HTERT RPE-1 (cell line): ENCODE measurements around the gene PIGX.

ENCODE experiments used
- in situ Hi-C: fragments of 300-500 bp; cut with MboI; formaldehyde crosslinking; loops from 4 replicates; pipeline ENCODE4 v1.14.3; 2020; ENCODE audit warnings: low sequenced_read_pairs

PIGX gene

GRCh38 chr3:196754091-196754981, 42.2 kb downstream of the PIGX start:
- in situ Hi-C loops: no loop called here

GRCh38 chr3:196756732-196757131, 44.6 kb downstream of the PIGX start:
- in situ Hi-C loops: no loop called here

DNA sequence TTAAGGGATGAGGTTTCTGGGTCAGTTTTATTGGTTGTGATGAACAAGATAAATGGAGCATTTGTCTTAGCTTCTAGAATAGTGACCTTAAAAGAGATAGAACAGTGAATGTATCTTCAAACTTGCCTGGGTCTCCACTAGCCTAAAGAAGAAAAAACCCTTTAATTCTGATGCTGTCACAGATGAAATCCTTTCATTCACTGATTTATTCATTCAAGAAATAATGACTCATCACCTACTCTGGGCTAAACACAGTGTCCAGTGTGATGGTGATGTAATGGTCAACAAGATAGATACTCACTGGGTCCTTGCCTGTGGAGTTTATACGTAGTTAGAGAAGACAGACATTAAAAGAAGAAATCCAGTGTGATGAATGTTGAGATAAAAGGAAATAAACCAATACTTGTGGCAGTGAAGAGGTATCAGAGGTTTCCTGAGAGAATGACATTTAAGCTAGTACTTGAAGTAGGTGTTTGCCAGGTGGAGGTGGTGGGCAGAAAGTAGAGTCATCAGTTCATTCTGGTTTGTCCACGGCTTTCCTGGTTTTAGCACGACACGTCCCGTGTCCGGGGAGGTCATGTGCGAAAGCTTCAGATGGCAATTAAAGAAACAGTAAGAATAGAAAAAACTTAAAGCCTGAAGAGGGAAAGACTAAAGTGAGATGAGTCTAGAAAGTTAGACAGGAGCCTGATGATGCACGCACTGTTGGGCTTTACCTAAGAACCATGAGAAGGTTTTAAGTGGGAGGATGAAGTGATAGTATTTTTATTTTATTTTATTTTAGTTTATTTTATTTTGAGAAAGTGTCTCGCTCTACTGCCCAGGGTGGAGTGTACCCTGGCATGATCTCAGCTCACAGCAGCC, 45.9 kb downstream of the PIGX start:
- in situ Hi-C loops: no loop called here

GRCh38 chr3:196763179-196763578, 51.0 kb downstream of the PIGX start:
- in situ Hi-C loops: no loop called here

DNA sequence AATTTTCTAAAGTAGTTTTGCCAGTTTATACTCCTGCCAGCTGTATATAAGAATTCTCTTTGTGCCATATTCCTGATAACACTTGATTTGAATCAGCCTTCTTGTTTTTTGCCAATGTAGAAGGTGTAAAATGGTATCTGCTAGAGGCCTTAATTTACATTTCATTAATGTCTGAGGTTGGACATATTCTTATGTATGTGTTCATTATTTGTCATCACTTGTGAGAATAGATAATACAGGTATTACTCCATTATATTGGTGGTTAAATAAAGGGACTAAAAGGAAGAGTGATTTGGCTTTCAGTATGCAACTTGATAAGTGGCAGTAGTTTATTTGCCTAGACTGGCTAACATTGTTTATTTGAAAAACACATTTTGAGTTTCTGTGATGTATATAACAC, 53.3 kb downstream of the PIGX start:
- in situ Hi-C loops: no loop called here

DNA sequence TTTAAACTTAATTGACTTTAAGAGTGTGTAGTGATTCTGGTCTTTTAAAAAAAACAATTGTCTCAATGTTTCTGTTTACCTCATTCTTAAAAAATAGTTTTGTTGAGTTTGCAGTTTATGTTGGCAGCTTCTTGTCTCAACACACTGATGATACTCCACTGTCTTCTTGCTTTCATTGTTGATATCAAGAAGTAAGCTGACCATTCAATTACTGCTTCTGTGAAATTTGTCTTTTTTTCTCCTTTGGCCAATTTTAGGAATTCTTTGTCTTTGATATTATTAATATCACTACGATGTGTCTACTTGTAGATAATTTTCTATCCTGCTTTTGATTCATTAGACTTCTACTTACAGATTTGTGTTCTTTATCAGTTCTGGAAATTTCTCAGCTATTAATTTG, 58.9 kb downstream of the PIGX start:
- in situ Hi-C loops: no loop called here

GRCh38 chr3:196772102-196772501, 59.9 kb downstream of the PIGX start:
- in situ Hi-C loops: no loop called here

GRCh38 chr3:196772897-196773296, 60.7 kb downstream of the PIGX start:
- in situ Hi-C loops: no loop called here

DNA sequence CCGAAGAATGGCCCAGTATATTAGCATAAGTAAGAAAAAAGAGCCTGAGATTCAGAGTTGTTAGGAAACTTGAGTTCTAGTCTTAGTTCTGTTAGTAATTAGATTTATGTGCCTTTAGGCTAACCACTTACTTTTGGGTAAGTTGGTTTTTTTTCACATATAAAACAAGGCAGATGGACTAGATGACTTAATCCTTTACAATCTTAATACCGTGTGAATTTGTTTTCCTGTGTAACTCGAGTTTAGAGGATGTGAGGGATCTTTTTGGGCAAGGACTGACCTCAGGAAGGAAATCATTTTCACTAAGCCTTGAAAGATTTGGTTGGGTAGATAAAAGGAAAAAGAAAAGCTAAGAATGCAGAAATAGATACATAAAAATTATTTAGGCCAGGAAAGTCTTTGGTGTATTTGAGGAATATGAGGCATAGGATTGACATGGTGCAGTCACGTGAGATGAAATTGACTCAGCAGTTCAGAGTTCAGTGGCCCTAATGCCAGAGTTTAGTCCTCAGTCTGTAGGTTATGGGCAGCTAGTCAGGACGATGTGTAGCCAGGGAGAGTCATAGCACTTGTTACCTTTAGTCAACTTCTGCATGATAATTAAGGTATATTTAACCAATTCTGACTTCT, 62.1 kb downstream of the PIGX start:
- in situ Hi-C loops: no loop called here

DNA sequence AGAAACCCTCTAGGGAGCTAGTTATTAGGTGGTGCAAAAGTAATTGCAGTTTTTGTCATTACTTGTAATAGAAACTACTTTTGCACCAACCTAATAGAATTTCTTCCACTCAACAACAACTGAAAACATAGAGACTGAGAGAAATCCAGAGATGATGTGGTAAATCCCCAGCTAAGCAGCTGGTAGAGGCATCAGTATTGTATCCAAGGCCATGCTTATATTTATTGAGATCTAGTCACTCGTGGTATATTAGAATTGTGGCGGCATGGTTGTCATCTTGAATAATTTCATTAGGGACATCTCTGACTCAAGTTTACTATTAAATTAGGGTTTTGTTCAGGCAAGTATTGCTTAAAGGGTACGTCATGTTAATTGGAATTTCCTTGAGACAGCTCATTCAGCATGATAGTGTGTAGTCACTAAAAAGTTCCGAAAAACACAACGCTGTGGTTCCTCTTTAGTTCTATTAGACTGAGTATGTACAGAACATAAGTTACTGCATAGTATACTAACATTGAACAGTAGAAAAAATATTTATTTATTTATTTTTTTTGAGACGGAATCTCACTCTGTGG, 62.8 kb downstream of the PIGX start:
- in situ Hi-C loops: no loop called here

DNA sequence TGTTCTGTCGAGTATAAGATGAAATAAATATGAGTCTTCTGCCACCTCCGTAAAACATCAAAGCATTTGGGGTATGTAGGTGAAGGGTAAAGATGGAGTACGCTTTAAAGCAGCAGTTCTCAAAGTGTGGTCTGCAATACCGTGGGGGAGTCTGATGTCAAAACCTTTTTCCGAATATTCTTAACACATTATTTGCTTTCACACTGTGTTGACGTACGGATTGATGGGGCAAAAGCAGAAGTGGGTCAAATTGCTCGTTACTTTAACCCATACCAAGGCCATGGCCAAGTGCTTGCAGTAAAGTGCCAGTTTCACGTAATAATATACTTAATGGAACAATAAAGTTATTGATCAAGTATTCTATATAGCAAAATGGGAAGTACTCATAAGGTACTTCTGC, 63.8 kb downstream of the PIGX start:
- in situ Hi-C loops: no loop called here

DNA sequence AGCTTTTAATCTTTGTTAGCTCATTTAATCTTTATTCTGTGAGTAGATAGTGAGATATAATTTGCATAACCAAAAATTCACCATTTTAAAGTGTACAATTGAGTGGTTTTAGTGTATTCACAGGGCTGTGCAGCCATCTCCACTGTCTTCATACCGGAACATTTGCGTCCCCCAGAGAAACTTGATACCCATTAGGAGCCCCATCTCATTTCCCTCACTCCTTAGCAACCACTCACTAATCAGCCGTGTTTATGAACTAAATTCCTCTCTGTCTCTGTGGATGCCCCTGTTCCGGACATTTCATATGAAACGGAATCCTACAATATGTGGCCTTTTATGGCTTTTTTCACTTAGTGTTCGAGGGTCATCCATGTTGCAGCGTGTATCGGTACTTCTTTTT, 65.7 kb downstream of the PIGX start:
- in situ Hi-C loops: no loop called here

DNA sequence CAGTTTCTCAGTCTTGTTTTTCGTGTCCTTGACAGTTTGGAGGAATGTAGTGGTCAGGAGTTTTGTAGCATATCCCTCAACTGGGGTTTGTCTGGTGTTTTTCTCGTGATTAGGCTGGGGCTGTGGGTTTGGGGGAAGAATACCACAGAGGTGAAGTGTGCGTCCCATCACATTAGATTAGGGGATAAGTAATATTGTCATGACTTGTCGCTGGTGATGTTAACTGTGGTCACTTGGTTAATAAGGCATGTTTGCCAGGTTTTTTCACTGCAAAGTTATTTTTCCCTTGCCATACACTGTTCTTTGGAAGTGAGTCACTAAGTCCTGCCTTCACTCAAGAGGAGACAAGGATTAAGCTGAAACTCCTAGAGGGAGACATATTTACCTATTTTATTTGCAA, 66.6 kb downstream of the PIGX start:
- in situ Hi-C loops: no loop called here

GRCh38 chr3:196782511-196782910, 70.3 kb downstream of the PIGX start:
- in situ Hi-C loops: no loop called here
